Endothelial cell of umbilical vein (primary cell): ENCODE measurements around the gene CRABP1. TPM values are rescaled to one million over a fixed set of nuclear protein-coding genes. Genes with fewer than 3 reads are reported as not detected.

Experiments used
- BruUV-seq: library from RNA; stranded (reverse); fragments of 400-500 nt; replicated peaks from 2 replicates; lab custom pipeline; 2021; lab: Mats Ljungman, UMichigan
- CTCF ChIA-PET: fragments of 300-600, 350-600 bp; sonication (Branson Sonifier 250); formaldehyde crosslinking; loops from one replicate; lab custom pipeline; 2021; ENCODE audit warnings: antibody characterized with exemption, inconsistent platforms; lab: Charles Lee
- POLR2A ChIA-PET: fragments of 300-600, 350-600 bp; sonication (Branson Sonifier 250); formaldehyde crosslinking; loops from one replicate; lab custom pipeline; 2021; ENCODE audit warnings: antibody characterized with exemption, inconsistent platforms; lab: Charles Lee
- DNase-seq: peaks from one replicate; pipeline ENCODE4 v3.0.0-alpha.2; 2011; ENCODE audit warnings: low read depth, low spot score
- FAIRE-seq: peaks from 2 replicates; lab custom pipeline; 2011; peaks lifted over from hg19 to GRCh38; lab: Jason Lieb, UNC
- H2AFZ ChIP-seq: 2 replicates; pipeline ENCODE4 v1.6.0; 2012; ENCODE audit warnings: low read depth, low read length, control low read depth, inconsistent platforms
- H3K27ac ChIP-seq: 2 replicates; pipeline ENCODE4 v1.5.1; 2011; ENCODE audit warnings: low read depth, mild to moderate bottlenecking, control low read depth, low read length, moderate library complexity; ENCODE audit not compliant: insufficient read depth
- H3K27me3 ChIP-seq, 2 experiments: 2 replicates each; pipeline versions ENCODE4 v1.6.0 to v1.6.1; 2011; ENCODE audit warnings: low read length in 2 of 2, mixed read lengths in 1 of 2; ENCODE audit not compliant: control insufficient read depth in 2 of 2, insufficient read depth in 2 of 2
- H3K36me3 ChIP-seq, 2 experiments: 2 replicates in 1 of 2; 3 replicates in 1 of 2; pipeline ENCODE4 v1.5.1; 2011; ENCODE audit warnings: low read length in 2 of 2, mild to moderate bottlenecking in 1 of 2, moderate library complexity in 1 of 2; ENCODE audit not compliant: control insufficient read depth in 2 of 2, insufficient read depth in 2 of 2; ENCODE audit errors: extremely low read depth in 1 of 2
- H3K4me1 ChIP-seq: 3 replicates; pipeline ENCODE4 v1.5.1; 2011; ENCODE audit warnings: mild to moderate bottlenecking, low read length; ENCODE audit not compliant: control insufficient read depth, insufficient read depth; ENCODE audit errors: extremely low read depth
- H3K4me2 ChIP-seq: 2 replicates; pipeline ENCODE4 v1.6.1; 2011; ENCODE audit warnings: low read length, control low read depth, mixed read lengths; ENCODE audit not compliant: insufficient read depth
- H3K4me3 ChIP-seq, 3 experiments: fragments of 200-600 bp in 1 of 3; sonication (generic), shearing (Covaris generic) in 1 of 3; replicated peaks in 1 of 3; 2 replicates each; pipeline ENCODE4 v1.5.1; 2011 to 2016; ENCODE audit warnings: control low read depth in 3 of 3, low read length in 3 of 3, mild to moderate bottlenecking in 2 of 3, inconsistent platforms in 1 of 3, low read depth in 1 of 3, moderate library complexity in 1 of 3; ENCODE audit not compliant: insufficient read depth in 1 of 3
- H3K79me2 ChIP-seq: 2 replicates; pipeline ENCODE4 v1.6.0; 2012; ENCODE audit warnings: low read length, inconsistent platforms; ENCODE audit not compliant: control insufficient read depth, insufficient read depth
- H3K9ac ChIP-seq: replicated peaks from 2 replicates; pipeline ENCODE3; 2011; ENCODE audit warnings: low read length, control low read depth; ENCODE audit not compliant: insufficient read depth; ENCODE audit errors: extremely low read depth
- H3K9me1 ChIP-seq: replicated peaks from 3 replicates; pipeline ENCODE4 v1.6.0; 2011; ENCODE audit warnings: mild to moderate bottlenecking, low read length; ENCODE audit not compliant: control insufficient read depth, insufficient read depth; ENCODE audit errors: extremely low read depth
- H3K9me3 ChIP-seq: replicated peaks from 2 replicates; pipeline ENCODE4 v1.5.1; 2012; ENCODE audit warnings: low read length, inconsistent platforms; ENCODE audit not compliant: control insufficient read depth, insufficient read depth
- H4K20me1 ChIP-seq: replicated peaks from 2 replicates; pipeline ENCODE3; 2011; ENCODE audit warnings: mild to moderate bottlenecking, low read length; ENCODE audit not compliant: control insufficient read depth, insufficient read depth; ENCODE audit errors: extremely low read depth
- EZH2 ChIP-seq: IDR thresholded peaks from 2 replicates; pipeline ENCODE4 v1.6.1; 2012; ENCODE audit warnings: borderline replicate concordance, low read depth, mild to moderate bottlenecking, moderate library complexity, low read length, inconsistent platforms; ENCODE audit not compliant: severe bottlenecking
- FOS ChIP-seq: IDR thresholded peaks from 2 replicates; pipeline ENCODE4 v1.6.1; 2011; ENCODE audit warnings: mild to moderate bottlenecking, low read length, moderate library complexity, borderline replicate concordance; ENCODE audit not compliant: insufficient read depth
- GATA2 ChIP-seq: IDR thresholded peaks from 2 replicates; pipeline ENCODE4 v1.7.0; 2011; ENCODE audit warnings: low read depth, mild to moderate bottlenecking, moderate library complexity, mixed read lengths, low read length; ENCODE audit not compliant: insufficient read length, insufficient read depth
- JUN ChIP-seq: IDR thresholded peaks from 2 replicates; pipeline ENCODE4 v1.6.1; 2011; ENCODE audit warnings: borderline replicate concordance, low read depth; ENCODE audit not compliant: insufficient read length, insufficient read depth
- MYC ChIP-seq: IDR thresholded peaks from one replicate; pipeline ENCODE4 v1.6.1; 2011; ENCODE audit warnings: mild to moderate bottlenecking, low read depth, low read length
- POLR2A ChIP-seq: IDR thresholded peaks from 2 replicates; pipeline ENCODE4 v1.6.1; 2012; ENCODE audit warnings: low read depth, mild to moderate bottlenecking, control low read depth, low read length
- POLR2AphosphoS5 ChIP-seq: IDR thresholded peaks from 2 replicates; pipeline ENCODE4 v1.6.1; 2012; ENCODE audit warnings: low read depth, mild to moderate bottlenecking, control low read depth, low read length, moderate library complexity; ENCODE audit not compliant: insufficient read depth
- dilution Hi-C: fragments of 300-500 bp; cut with MboI; formaldehyde crosslinking; loops from one replicate; pipeline ENCODE4 v1.15.0; 2019; ENCODE audit warnings: low sequenced_read_pairs; ENCODE audit not compliant: extremely low pct_ligation_motif_present
- intact Hi-C: fragments of 100-400 bp; cut with micrococcal nuclease; formaldehyde crosslinking; loops from one replicate; pipeline ENCODE4 v1.10.0; 2022
- polyA plus RNA-seq, 4 experiments: library from polyadenylated mRNA; depleted of rRNA in 3 of 4; stranded (reverse) in 3 of 4; unstranded in 1 of 4; fragments of >200 nt; gene quantifications; 2 replicates each; pipeline versions ENCODE4 v1.2.1 to v1.2.3, GENCODE V29; 2011 to 2012; ENCODE audit warnings: missing spikeins in 1 of 4
- total RNA-seq: library from RNA; stranded (reverse); gene quantifications from 2 replicates; pipeline ENCODE4 v1.2.3, GENCODE V29; 2021
- TF ChIP-seq, protein P1 (sequence below), 2 donors: IDR thresholded peaks; 1 replicate in 1 of 2; 2 replicates in 1 of 2; pipeline ENCODE4 v1.5.1; 2011; ENCODE audit warnings: low read length in 2 of 2, mild to moderate bottlenecking in 2 of 2, moderate library complexity in 2 of 2, control low read depth in 1 of 2, inconsistent platforms in 1 of 2, low read depth in 1 of 2; ENCODE audit not compliant: insufficient read depth in 1 of 2; ENCODE audit errors: extremely low read depth in 1 of 2
- TF ChIP-seq, protein P2 (sequence below): IDR thresholded peaks from 2 replicates; pipeline ENCODE4 v1.6.1; 2011; ENCODE audit not compliant: insufficient read depth, insufficient read length

Gene CRABP1
- total and polyA plus RNA-seq, 2 donors (not counting 3 experiments of a cell fraction or from before 2014, with no cell fraction given): 0.11 TPM; not detected in 1

DNA sequence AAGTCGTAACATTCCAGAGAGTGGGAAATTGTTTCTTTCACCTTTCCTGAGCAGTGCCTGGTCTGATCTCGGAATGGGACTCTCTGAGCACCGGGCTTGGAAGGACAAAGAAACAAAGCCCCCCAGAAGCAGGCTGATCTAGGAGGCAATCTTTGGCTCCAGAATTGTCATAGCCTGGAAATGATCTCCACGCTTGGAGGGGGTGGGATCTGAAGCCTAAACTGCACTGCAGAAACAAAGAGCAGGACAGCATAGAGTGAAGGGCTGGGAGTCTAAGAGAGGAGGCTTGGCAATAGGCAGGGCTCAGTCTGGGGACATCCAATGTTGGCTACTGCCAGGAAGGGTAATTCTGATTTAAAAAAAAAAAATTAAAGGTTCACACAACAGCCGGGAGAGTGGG, 1.9 kb downstream of the CRABP1 start:
- peaks cover 54 to 65% of the 10 kb centered on the region in 2 experiments for H3K27me3 ChIP-seq
- H3K27ac ChIP-seq: no peak overlapping the region
- dilution Hi-C loops (no loop called here), intact Hi-C loops (no loop called here)
- no peak overlapping the region for H3K4me2 ChIP-seq
- DNase-seq: no peak
- H3K9me3 ChIP-seq: no peaks in the 10 kb centered on the region
- H3K4me1 ChIP-seq: peaks cover 3% of the 10 kb centered on the region
- TF ChIP-seq JUN: no peak
- TF ChIP-seq, protein P1, sequence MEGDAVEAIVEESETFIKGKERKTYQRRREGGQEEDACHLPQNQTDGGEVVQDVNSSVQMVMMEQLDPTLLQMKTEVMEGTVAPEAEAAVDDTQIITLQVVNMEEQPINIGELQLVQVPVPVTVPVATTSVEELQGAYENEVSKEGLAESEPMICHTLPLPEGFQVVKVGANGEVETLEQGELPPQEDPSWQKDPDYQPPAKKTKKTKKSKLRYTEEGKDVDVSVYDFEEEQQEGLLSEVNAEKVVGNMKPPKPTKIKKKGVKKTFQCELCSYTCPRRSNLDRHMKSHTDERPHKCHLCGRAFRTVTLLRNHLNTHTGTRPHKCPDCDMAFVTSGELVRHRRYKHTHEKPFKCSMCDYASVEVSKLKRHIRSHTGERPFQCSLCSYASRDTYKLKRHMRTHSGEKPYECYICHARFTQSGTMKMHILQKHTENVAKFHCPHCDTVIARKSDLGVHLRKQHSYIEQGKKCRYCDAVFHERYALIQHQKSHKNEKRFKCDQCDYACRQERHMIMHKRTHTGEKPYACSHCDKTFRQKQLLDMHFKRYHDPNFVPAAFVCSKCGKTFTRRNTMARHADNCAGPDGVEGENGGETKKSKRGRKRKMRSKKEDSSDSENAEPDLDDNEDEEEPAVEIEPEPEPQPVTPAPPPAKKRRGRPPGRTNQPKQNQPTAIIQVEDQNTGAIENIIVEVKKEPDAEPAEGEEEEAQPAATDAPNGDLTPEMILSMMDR (IDR thresholded peaks at IDR 0.05; ENCODE audit: extremely low read depth in 1 of 2, insufficient read depth in 1 of 2, low read depth in 1 of 2, low read length in 2 of 2): no peak
- TF ChIP-seq, protein P2, sequence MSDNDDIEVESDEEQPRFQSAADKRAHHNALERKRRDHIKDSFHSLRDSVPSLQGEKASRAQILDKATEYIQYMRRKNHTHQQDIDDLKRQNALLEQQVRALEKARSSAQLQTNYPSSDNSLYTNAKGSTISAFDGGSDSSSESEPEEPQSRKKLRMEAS: no peak
- no peak for TF ChIP-seq GATA2
- no peak for TF ChIP-seq POLR2A
- no peak for TF ChIP-seq MYC
- TF ChIP-seq EZH2: no peak
- no peak for TF ChIP-seq POLR2AphosphoS5
- TF ChIP-seq FOS: no peak
- no peak overlapping the region for H2AFZ ChIP-seq
- ChIA-PET POLR2A (no interaction called here), CTCF (no interaction called here)
- no peak overlapping the region for H3K4me3 ChIP-seq
- H3K36me3 ChIP-seq: no peaks in the 10 kb centered on the region
- no TSS peak for BruUV-seq
- FAIRE-seq: no peak
- no peaks in the 10 kb centered on the region for H3K79me2 ChIP-seq
- no peak overlapping the region for H3K9ac ChIP-seq
- H3K9me1 ChIP-seq: no peaks in the 10 kb centered on the region
- H4K20me1 ChIP-seq: no peaks in the 10 kb centered on the region
